HepG2 (cell line): ENCODE measurements around the gene SULT1B1. TPM values are rescaled to one million over a fixed set of nuclear protein-coding genes. Genes with fewer than 3 reads are reported as not detected.

Experiments used
- ATAC-seq: fragments of 200-7000 bp; cut with Tn5 transposase; 3 replicates; pipeline ENCODE4 v1.9.1; 2020; ENCODE audit warnings: mild to moderate bottlenecking, moderate library complexity
- BruUV-seq: library from RNA; stranded (reverse); fragments of 400-500 nt; replicated peaks from 2 replicates; lab custom pipeline; 2021; lab: Mats Ljungman, UMichigan
- CTCF ChIA-PET: fragments of 300-600 bp; formaldehyde crosslinking; extraction: SDS; loops from one replicate; lab custom pipeline; 2021; ENCODE audit warnings: low total read pairs, inconsistent platforms, low intra/inter-chr PET ratio; lab: Yijun Ruan, JAX
- POLR2A ChIA-PET: fragments of 350-600 bp; sonication (Branson Sonifier 250); formaldehyde crosslinking; loops from one replicate; lab custom pipeline; 2020; ENCODE audit warnings: antibody characterized with exemption, inconsistent platforms; lab: Yijun Ruan, JAX
- DNase-seq: peaks from one replicate; pipeline ENCODE4 v3.0.0-alpha.2; 2015; ENCODE audit warnings: low spot score
- FAIRE-seq: peaks from 3 replicates; lab custom pipeline; 2011; peaks lifted over from hg19 to GRCh38; lab: Jason Lieb, UNC
- H2AFZ ChIP-seq: one replicate; pipeline ENCODE4 v1.6.1; 2011; ENCODE audit warnings: low read length, inconsistent platforms
- H3K27ac ChIP-seq: fragments of 300-600 bp; 3 replicates; pipeline ENCODE4 v1.8.0; 2011; ENCODE audit warnings: mixed run types, mild to moderate bottlenecking, mixed read lengths, low read length, inconsistent platforms; ENCODE audit not compliant: insufficient read depth; ENCODE audit errors: extremely low read length
- H3K27me3 ChIP-seq, 2 experiments: fragments of 200-600 bp in 1 of 2; 2 replicates in 1 of 2; 3 replicates in 1 of 2; pipeline versions ENCODE4 v1.6.0 to v1.8.0; 2011; ENCODE audit warnings: low read length in 2 of 2, mild to moderate bottlenecking in 2 of 2, moderate library complexity in 2 of 2, inconsistent platforms in 1 of 2; ENCODE audit not compliant: insufficient read depth in 2 of 2, control insufficient read depth in 1 of 2
- H3K36me3 ChIP-seq, 2 experiments: fragments of 200-600 bp in 1 of 2; replicated peaks in 1 of 2; 2 replicates in 1 of 2; 3 replicates in 1 of 2; pipeline versions ENCODE4 v1.5.1 to v1.8.0; 2011; ENCODE audit warnings: low read length in 2 of 2, inconsistent platforms in 1 of 2; ENCODE audit not compliant: insufficient read depth in 2 of 2, control insufficient read depth in 1 of 2
- H3K4me1 ChIP-seq: 2 replicates; pipeline ENCODE4 v1.5.1; 2012; ENCODE audit warnings: low read length, inconsistent platforms; ENCODE audit not compliant: insufficient read depth
- H3K4me2 ChIP-seq: 2 replicates; pipeline ENCODE4 v1.6.0; 2011; ENCODE audit warnings: low read depth, low read length, inconsistent platforms
- H3K4me3 ChIP-seq, 3 experiments: fragments of 200-600 bp in 1 of 3; sonication (generic), shearing (Covaris generic) in 1 of 3; replicated peaks in 1 of 3; 2 replicates each; pipeline ENCODE4 v1.5.1; 2011 to 2016; ENCODE audit warnings: low read length in 3 of 3, inconsistent platforms in 2 of 3, low read depth in 2 of 3, mild to moderate bottlenecking in 2 of 3, control low read depth in 1 of 3, mixed read lengths in 1 of 3; ENCODE audit not compliant: insufficient read depth in 1 of 3
- H3K79me2 ChIP-seq: one replicate; pipeline ENCODE4 v1.6.1; 2011; ENCODE audit warnings: low read length, inconsistent platforms; ENCODE audit not compliant: insufficient read depth
- H3K9ac ChIP-seq: 2 replicates; pipeline ENCODE4 v1.6.0; 2011; ENCODE audit warnings: mild to moderate bottlenecking, low read depth, low read length, inconsistent platforms; ENCODE audit not compliant: insufficient read depth
- H3K9me3 ChIP-seq: 2 replicates; pipeline ENCODE4 v1.5.1; 2012; ENCODE audit warnings: mild to moderate bottlenecking, low read length
- H4K20me1 ChIP-seq: 2 replicates; pipeline ENCODE4 v1.6.0; 2011; ENCODE audit warnings: inconsistent platforms, mild to moderate bottlenecking, low read length, moderate library complexity; ENCODE audit not compliant: insufficient read depth
- ADNP ChIP-seq: sonication (generic); formaldehyde crosslinking; IDR thresholded peaks from 2 replicates; pipeline ENCODE4 v1.4.0; 2020; ENCODE audit warnings: missing genetic modification reagents
- ATF3 ChIP-seq: sonication (generic); formaldehyde crosslinking; IDR thresholded peaks from 2 replicates; pipeline ENCODE4 v1.4.0; 2020; ENCODE audit warnings: missing genetic modification reagents
- BCL6 ChIP-seq: IDR thresholded peaks from 2 replicates; pipeline ENCODE4 v1.6.1; 2016; ENCODE audit warnings: missing genetic modification reagents, missing compliant biosample characterization
- BRD4 ChIP-seq: sonication (generic); formaldehyde crosslinking; IDR thresholded peaks from 2 replicates; pipeline ENCODE4 v1.4.0; 2020; ENCODE audit warnings: missing genetic modification reagents
- LCORL ChIP-seq, 2 experiments: fragments of 450-650 bp in 1 of 2; sonication (generic) in 1 of 2; formaldehyde crosslinking in 1 of 2; IDR thresholded peaks; 2 replicates each; pipeline versions ENCODE4 v1.5.0 to v1.6.1; 2017 to 2020; ENCODE audit warnings: antibody characterized with exemption in 1 of 2, missing genetic modification reagents in 1 of 2
- TBX2 ChIP-seq: sonication (generic); formaldehyde crosslinking; IDR thresholded peaks from 2 replicates; pipeline ENCODE4 v1.5.0; 2020; ENCODE audit warnings: missing genetic modification reagents, mild to moderate bottlenecking, borderline replicate concordance
- ZNF333 ChIP-seq: sonication (generic); formaldehyde crosslinking; IDR thresholded peaks from 2 replicates; pipeline ENCODE4 v1.4.0; 2020; ENCODE audit warnings: mild to moderate bottlenecking, missing genetic modification reagents, borderline replicate concordance
- ZNF513 ChIP-seq: sonication (generic); formaldehyde crosslinking; conservative IDR thresholded peaks from 2 replicates; pipeline ENCODE4 v1.5.0; 2020; ENCODE audit warnings: missing genetic modification reagents
- ZSCAN12 ChIP-seq: sonication (generic); formaldehyde crosslinking; IDR thresholded peaks from 2 replicates; pipeline ENCODE4 v1.9.0; 2021; ENCODE audit warnings: mild to moderate bottlenecking, missing genetic modification reagents
- in situ Hi-C: cut with HindIII; loops from 2 replicates; pipeline ENCODE4 v1.10.0; 2017; ENCODE audit warnings: low pct_unique_long_range_greater_than_20kb; ENCODE audit not compliant: extremely low pct_ligation_motif_present
- intact Hi-C: fragments of 100-400 bp; cut with micrococcal nuclease; formaldehyde crosslinking; loops from one replicate; pipeline ENCODE4 v1.10.0; 2022; ENCODE audit not compliant: unreplicated experiment
- polyA plus RNA-seq, 8 experiments: library from polyadenylated mRNA; depleted of rRNA in 3 of 8; stranded (reverse) in 7 of 8; unstranded in 1 of 8; fragments of >200 nt; fragmentation: Illumina TruSeq in 4 of 8; extraction: Trizol in 4 of 8; gene quantifications; 2 replicates each; pipeline versions ENCODE4 v1.2.1 to v1.2.3, GENCODE V29; 2011 to 2016; ENCODE audit warnings: low read depth in 4 of 8, missing spikeins in 1 of 8, mixed read lengths in 1 of 8; ENCODE audit not compliant: insufficient read depth in 1 of 8
- total RNA-seq, 5 experiments: library from RNA; depleted of rRNA; stranded (reverse); fragments of >200 nt; fragmentation: Illumina TruSeq; extraction: Trizol; gene quantifications; 2 replicates each; pipeline ENCODE4 v1.2.3, GENCODE V29; 2016; ENCODE audit warnings: low read depth in 1 of 5
- TF ChIP-seq, protein P1 (sequence below): sonication (generic); formaldehyde crosslinking; conservative IDR thresholded peaks from 2 replicates; pipeline ENCODE4 v1.4.0; 2020; ENCODE audit warnings: missing genetic modification reagents

The SULT1B1 gene
- total and polyA plus RNA-seq, 2 of the 13 experiments (the other 11 are each of a cell fraction or from before 2014, with no cell fraction given): 0.20 to 0.25 TPM

GRCh38 chr4:69787879-69788278, 27.5 kb upstream of the SULT1B1 start:
- no peak for FAIRE-seq
- no peak overlapping the region for H3K4me3 ChIP-seq
- no TSS peak for BruUV-seq
- in situ Hi-C loops: no loop called here
- DNase-seq: no peak
- no peaks in the 10 kb centered on the region for H4K20me1 ChIP-seq
- CTCF ChIA-PET: no interaction called here
- no peak overlapping the region for H3K9ac ChIP-seq
- H3K4me2 ChIP-seq: no peak overlapping the region
- H3K9me3 ChIP-seq: no peaks in the 10 kb centered on the region
- no peaks in the 10 kb centered on the region for H3K27me3 ChIP-seq
- no peak overlapping the region for H3K27ac ChIP-seq
- no peaks in the 10 kb centered on the region for H3K36me3 ChIP-seq
- no peak overlapping the region for H2AFZ ChIP-seq
- intact Hi-C loops: no loop called here
- H3K4me1 ChIP-seq: peaks cover 12% of the 10 kb centered on the region
- TF ChIP-seq ADNP (CRISPR knock-in tag): no peak
- TF ChIP-seq ATF3 (CRISPR knock-in tag): no peak
- no peak for TF ChIP-seq BCL6 (CRISPR knock-in tag)
- no peak for TF ChIP-seq ZNF513
- TF ChIP-seq, protein P1, sequence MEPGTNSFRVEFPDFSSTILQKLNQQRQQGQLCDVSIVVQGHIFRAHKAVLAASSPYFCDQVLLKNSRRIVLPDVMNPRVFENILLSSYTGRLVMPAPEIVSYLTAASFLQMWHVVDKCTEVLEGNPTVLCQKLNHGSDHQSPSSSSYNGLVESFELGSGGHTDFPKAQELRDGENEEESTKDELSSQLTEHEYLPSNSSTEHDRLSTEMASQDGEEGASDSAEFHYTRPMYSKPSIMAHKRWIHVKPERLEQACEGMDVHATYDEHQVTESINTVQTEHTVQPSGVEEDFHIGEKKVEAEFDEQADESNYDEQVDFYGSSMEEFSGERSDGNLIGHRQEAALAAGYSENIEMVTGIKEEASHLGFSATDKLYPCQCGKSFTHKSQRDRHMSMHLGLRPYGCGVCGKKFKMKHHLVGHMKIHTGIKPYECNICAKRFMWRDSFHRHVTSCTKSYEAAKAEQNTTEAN (CRISPR knock-in tag): no peak
- TF ChIP-seq ZSCAN12 (CRISPR knock-in tag): no peak
- no peak for TF ChIP-seq BRD4
- TF ChIP-seq ZNF333: no peak
- TF ChIP-seq LCORL (IDR thresholded peaks at IDR 0.05): no peak
- no peak for TF ChIP-seq LCORL (CRISPR knock-in tag; IDR thresholded peaks at IDR 0.05)
- no peak for TF ChIP-seq TBX2 (CRISPR knock-in tag)
- POLR2A ChIA-PET: no interaction called here
- no peak for ATAC-seq
- H3K79me2 ChIP-seq: no peaks in the 10 kb centered on the region
